ENCODE measurements around the gene SEMA3B.
"Not testable (repeated sequence)": the region's sequence is repeated elsewhere in the genome, so short reads cannot be mapped to it uniquely, and the experiment has no call there.

SEMA3B gene

GRCh38 chr3:50278123-50278879, 9.4 kb downstream of the SEMA3B start:
- TF ChIP-seq POLR2A (IDR thresholded peaks at IDR 0.05; ENCODE audit: low read depth, low read length) = no peak
- no peak for TF ChIP-seq SPI1 (IDR thresholded peaks at IDR 0.05; ENCODE audit: low read depth, low read length)
- TF ChIP-seq POLR2AphosphoS5 (IDR thresholded peaks at IDR 0.05; ENCODE audit: low read depth, low read length) = no peak
- TF ChIP-seq PAX5 (IDR thresholded peaks at IDR 0.05; ENCODE audit: insufficient read depth, low read length, severe bottlenecking) = no peak
- TF ChIP-seq POU2F2 (IDR thresholded peaks at IDR 0.05; ENCODE audit: low read depth, low read length) = no peak
- no peak for TF ChIP-seq TAF1 (IDR thresholded peaks at IDR 0.05; ENCODE audit: low read depth, low read length)
- FAIRE-seq (no peak), DNase-seq (ENCODE audit: insufficient read length, low spot score) (no peak)

- TF ChIP-seq PAX5 (IDR thresholded peaks at IDR 0.05; ENCODE audit: insufficient read depth, low read length, severe bottlenecking) = no peak
- no peak for TF ChIP-seq POLR2A (IDR thresholded peaks at IDR 0.05; ENCODE audit: low read depth, low read length)
- no peak for TF ChIP-seq POU2F2 (IDR thresholded peaks at IDR 0.05; ENCODE audit: low read depth, low read length)
- no peak for TF ChIP-seq TAF1 (IDR thresholded peaks at IDR 0.05; ENCODE audit: low read depth, low read length)
- TF ChIP-seq SPI1 (IDR thresholded peaks at IDR 0.05; ENCODE audit: low read depth, low read length) = no peak
- no peak for TF ChIP-seq POLR2AphosphoS5 (IDR thresholded peaks at IDR 0.05; ENCODE audit: low read depth, low read length)
- FAIRE-seq (no peak), DNase-seq (ENCODE audit: insufficient read length, low spot score) (no peak)
Observed at GRCh38 chr3:50278880-50279224, 9.9 kb downstream of the SEMA3B start, which contains the start of gene LSMEM2. TSS of gene LSMEM2 (plus strand) at chr3:50279087. CDS start at chr3:50279114, 27 bp downstream.

GRCh38 chr3:50279255-50280016, 10.5 kb downstream of the SEMA3B start:
- no peak for FAIRE-seq

GRCh38 chr3:50284121-50284520, 15.2 kb downstream of the SEMA3B start:
- DNase-seq (ENCODE audit: insufficient read length, low spot score); FAIRE-seq: not testable (repeated sequence)

More at GRCh38 chr3:50279255-50280016, 10.5 kb downstream of the SEMA3B start:
- no peak for TF ChIP-seq TAF1 (IDR thresholded peaks at IDR 0.05; ENCODE audit: low read depth, low read length)
- no peak for TF ChIP-seq SPI1 (IDR thresholded peaks at IDR 0.05; ENCODE audit: low read depth, low read length)
- TF ChIP-seq POLR2AphosphoS5 (IDR thresholded peaks at IDR 0.05; ENCODE audit: low read depth, low read length) = no peak
- TF ChIP-seq POLR2A (IDR thresholded peaks at IDR 0.05; ENCODE audit: low read depth, low read length) = no peak
- no peak for TF ChIP-seq POU2F2 (IDR thresholded peaks at IDR 0.05; ENCODE audit: low read depth, low read length)
- no peak for TF ChIP-seq PAX5 (IDR thresholded peaks at IDR 0.05; ENCODE audit: insufficient read depth, low read length, severe bottlenecking)
- DNase-seq (ENCODE audit: insufficient read length, low spot score) = no peak

GRCh38 chr3:50286322-50287227, 17.6 kb downstream of the SEMA3B start:
- FAIRE-seq = no peak
- TF ChIP-seq POLR2AphosphoS5 (IDR thresholded peaks at IDR 0.05; ENCODE audit: low read depth, low read length) (peak; percentile 60), SPI1 (IDR thresholded peaks at IDR 0.05; ENCODE audit: low read depth, low read length) (no peak)
- DNase-seq (ENCODE audit: insufficient read length, low spot score) = no peak

GRCh38 chr3:50287262-50287661, 18.3 kb downstream of the SEMA3B start:
- no peak for FAIRE-seq
- TF ChIP-seq POLR2AphosphoS5 (IDR thresholded peaks at IDR 0.05; ENCODE audit: low read depth, low read length) = no peak
- TF ChIP-seq PAX5 (IDR thresholded peaks at IDR 0.05; ENCODE audit: insufficient read depth, low read length, severe bottlenecking) = no peak
- no peak for TF ChIP-seq SPI1 (IDR thresholded peaks at IDR 0.05; ENCODE audit: low read depth, low read length)
- TF ChIP-seq POLR2A (IDR thresholded peaks at IDR 0.05; ENCODE audit: low read depth, low read length) = no peak
- TF ChIP-seq TAF1 (IDR thresholded peaks at IDR 0.05; ENCODE audit: low read depth, low read length) = no peak
- no peak for TF ChIP-seq POU2F2 (IDR thresholded peaks at IDR 0.05; ENCODE audit: low read depth, low read length)

GRCh38 chr3:50288387-50289007, 19.6 kb downstream of the SEMA3B start:
- no peak for DNase-seq (ENCODE audit: insufficient read length, low spot score)
- FAIRE-seq = no peak
- TF ChIP-seq POLR2A (IDR thresholded peaks at IDR 0.05; ENCODE audit: low read depth, low read length) = no peak
- TF ChIP-seq SPI1 (IDR thresholded peaks at IDR 0.05; ENCODE audit: low read depth, low read length) = no peak
- no peak for TF ChIP-seq POU2F2 (IDR thresholded peaks at IDR 0.05; ENCODE audit: low read depth, low read length)
- no peak for TF ChIP-seq PAX5 (IDR thresholded peaks at IDR 0.05; ENCODE audit: insufficient read depth, low read length, severe bottlenecking)
- no peak for TF ChIP-seq POLR2AphosphoS5 (IDR thresholded peaks at IDR 0.05; ENCODE audit: low read depth, low read length)

More at GRCh38 chr3:50287262-50287661, 18.3 kb downstream of the SEMA3B start:
- DNase-seq (ENCODE audit: insufficient read length, low spot score) = no peak

- DNase-seq (ENCODE audit: insufficient read length, low spot score) = no peak
- TF ChIP-seq POLR2A (IDR thresholded peaks at IDR 0.05; ENCODE audit: low read depth, low read length) (no peak), POU2F2 (IDR thresholded peaks at IDR 0.05; ENCODE audit: low read depth, low read length) (no peak), POLR2AphosphoS5 (IDR thresholded peaks at IDR 0.05; ENCODE audit: low read depth, low read length) (no peak), PAX5 (IDR thresholded peaks at IDR 0.05; ENCODE audit: insufficient read depth, low read length, severe bottlenecking) (no peak), TAF1 (IDR thresholded peaks at IDR 0.05; ENCODE audit: low read depth, low read length) (no peak), SPI1 (IDR thresholded peaks at IDR 0.05; ENCODE audit: low read depth, low read length) (no peak)
- no peak for FAIRE-seq
Observed at GRCh38 chr3:50289130-50289529, 20.2 kb downstream of the SEMA3B start.

- DNase-seq (ENCODE audit: insufficient read length, low spot score) (no peak), FAIRE-seq (no peak)
- TF ChIP-seq POLR2AphosphoS5 (IDR thresholded peaks at IDR 0.05; ENCODE audit: low read depth, low read length) (no peak), SPI1 (IDR thresholded peaks at IDR 0.05; ENCODE audit: low read depth, low read length) (no peak), PAX5 (IDR thresholded peaks at IDR 0.05; ENCODE audit: insufficient read depth, low read length, severe bottlenecking) (no peak), POU2F2 (IDR thresholded peaks at IDR 0.05; ENCODE audit: low read depth, low read length) (no peak), TAF1 (IDR thresholded peaks at IDR 0.05; ENCODE audit: low read depth, low read length) (no peak), POLR2A (IDR thresholded peaks at IDR 0.05; ENCODE audit: low read depth, low read length) (no peak)
Observed at GRCh38 chr3:50290161-50290641, 21.3 kb downstream of the SEMA3B start.
